Measurements from ENCODE around the gene PDE4B. TPM values are rescaled to one million over a fixed set of nuclear protein-coding genes. Genes with fewer than 3 reads are reported as not detected.

PDE4B gene
- total and polyA plus RNA-seq, 2 of the 13 experiments (the other 11 are each of a cell fraction or from before 2014, with no cell fraction given), result not detected

GRCh38 chr1:66292944-66293343 lies 500.2 kb downstream of the PDE4B start:
- WGBS (ENCODE audit: low lambda C conversion rate), result 0% methylated on average over 3 of the region's 3 CpGs
- FAIRE-seq, result no peak
- Histone ChIP-seq H4K20me1 (ENCODE audit: insufficient read depth, low read length) (no peaks in the 10 kb centered on the region), H3K9me3 (ENCODE audit: low read length) (no peaks in the 10 kb centered on the region), H2AFZ (ENCODE audit: low read length) (no peak overlapping the region), H3K9ac (ENCODE audit: insufficient read depth, low read depth, low read length) (no peak overlapping the region), H3K4me3 (replicated peaks in 1 of 3; ENCODE audit: insufficient read depth in 1 of 3, low read depth in 2 of 3, low read length in 3 of 3) (no peak overlapping the region), H3K27me3 (ENCODE audit: control insufficient read depth in 1 of 2, insufficient read depth in 2 of 2, low read length in 2 of 2) (no peaks in the 10 kb centered on the region), H3K4me2 (ENCODE audit: low read depth, low read length) (no peak overlapping the region), H3K79me2 (ENCODE audit: insufficient read depth, low read length) (no peaks in the 10 kb centered on the region), H3K27ac (ENCODE audit: extremely low read length, insufficient read depth, low read length) (no peak overlapping the region), H3K36me3 (replicated peaks in 1 of 2; ENCODE audit: control insufficient read depth in 1 of 2, insufficient read depth in 2 of 2, low read length in 2 of 2) (no peaks in the 10 kb centered on the region), H3K4me1 (ENCODE audit: insufficient read depth, low read length) (no peaks in the 10 kb centered on the region)
- DNase-seq (ENCODE audit: low spot score), result no peak
- intact Hi-C loops (cut with micrococcal nuclease; ENCODE audit: unreplicated experiment) (no loop called here), in situ Hi-C loops (cut with HindIII; ENCODE audit: extremely low pct_ligation_motif_present, low pct_unique_long_range_greater_than_20kb) (no loop called here)
- TF ChIP-seq RORA (CRISPR knock-in tag; IDR thresholded peaks at IDR 0.05) (no peak), ZNF160 (CRISPR knock-in tag; IDR thresholded peaks at IDR 0.05) (no peak), STAG1 (CRISPR knock-in tag; IDR thresholded peaks at IDR 0.05) (no peak), PPARG (CRISPR knock-in tag; conservative IDR thresholded peaks at IDR 0.05) (no peak), ZNF703 (CRISPR knock-in tag; IDR thresholded peaks at IDR 0.05; ENCODE audit: borderline replicate concordance) (no peak), TCF12 (IDR thresholded peaks at IDR 0.05) (no peak), TCF12 (CRISPR knock-in tag; IDR thresholded peaks at IDR 0.05) (no peak), ZNF589 (CRISPR knock-in tag; conservative IDR thresholded peaks at IDR 0.05) (no peak), ZNF710 (CRISPR knock-in tag; IDR thresholded peaks at IDR 0.05; ENCODE audit: borderline replicate concordance) (no peak), NFE2 (CRISPR knock-in tag; IDR thresholded peaks at IDR 0.05) (no peak), BRCA1 (CRISPR knock-in tag; IDR thresholded peaks at IDR 0.05) (no peak), HMG20A (CRISPR knock-in tag; IDR thresholded peaks at IDR 0.05; ENCODE audit: borderline replicate concordance) (no peak), FOXO1 (CRISPR knock-in tag; IDR thresholded peaks at IDR 0.05) (no peak)
- POLR2A ChIA-PET, result no interaction called here
- ATAC-seq, result no peak
- CTCF ChIA-PET (ENCODE audit: low intra/inter-chr PET ratio, low total read pairs), result no interaction called here
- no TSS peak for BruUV-seq (replicated peaks)

Data from HepG2 (cell line).